HG03045 (cell line): Measurements from ENCODE around the gene NABP1.

Experiments used
- ATAC-seq: cut with Tn5 transposase; IDR thresholded peaks from one replicate; pipeline ENCODE4 v1.9.1; 2021; ENCODE audit warnings: mild to moderate bottlenecking, moderate library complexity; ENCODE audit not compliant: unreplicated experiment

NABP1 gene

DNA sequence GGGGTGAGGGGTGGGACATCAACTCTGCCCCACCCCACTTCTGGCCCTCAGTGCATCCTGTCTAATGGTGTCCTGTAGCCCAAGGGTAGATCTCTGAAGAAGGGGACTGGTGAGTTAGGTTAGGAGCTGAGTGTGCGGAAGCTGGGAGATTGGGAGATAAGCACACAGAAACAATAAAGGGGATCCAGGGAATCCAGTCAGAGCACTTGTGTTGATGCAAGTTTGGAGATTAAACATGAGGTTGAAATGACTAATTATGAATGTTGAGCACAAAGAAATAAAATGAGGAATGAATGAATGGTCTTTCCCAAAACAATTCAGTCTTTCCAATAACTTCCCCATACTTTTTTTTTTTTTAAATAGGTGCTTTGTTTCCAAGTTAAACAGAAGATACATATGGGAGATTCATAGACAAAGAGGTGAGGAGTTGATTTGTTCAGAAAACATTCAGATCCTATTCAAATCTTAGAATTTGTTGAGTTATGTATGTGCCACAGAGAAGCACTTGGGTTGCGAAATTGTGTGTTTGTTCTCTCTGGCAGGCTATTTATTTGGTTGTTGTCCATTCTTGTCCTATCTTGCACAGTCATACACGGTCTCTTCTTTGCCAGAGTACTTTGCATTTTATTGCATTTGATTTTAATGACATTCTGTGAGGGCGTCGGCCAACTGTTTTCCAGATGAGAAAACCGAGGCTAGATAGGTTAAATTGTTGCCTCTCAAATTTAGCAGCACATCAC lies 31.6 kb upstream of the NABP1 start:
- no peak for ATAC-seq

DNA sequence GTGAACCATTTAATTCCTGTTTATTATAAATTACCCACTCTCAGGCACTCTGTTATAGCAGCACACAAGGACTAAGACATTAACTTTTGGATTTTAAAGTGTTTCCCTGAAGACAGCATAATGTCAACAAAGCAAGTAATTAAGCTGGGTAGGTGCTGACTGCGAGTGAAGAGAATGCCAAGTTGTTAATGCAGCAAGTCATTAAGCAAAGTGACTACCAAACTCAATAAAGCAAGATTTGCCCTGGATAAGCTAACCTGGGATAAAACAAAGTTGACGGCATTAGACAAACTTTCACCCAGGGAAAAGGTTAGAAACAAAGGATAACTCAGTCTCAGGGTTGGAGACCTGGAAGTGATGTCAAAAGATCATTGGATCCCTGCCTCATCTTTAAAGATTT lies 28.4 kb upstream of the NABP1 start:
- ATAC-seq, result no peak

DNA sequence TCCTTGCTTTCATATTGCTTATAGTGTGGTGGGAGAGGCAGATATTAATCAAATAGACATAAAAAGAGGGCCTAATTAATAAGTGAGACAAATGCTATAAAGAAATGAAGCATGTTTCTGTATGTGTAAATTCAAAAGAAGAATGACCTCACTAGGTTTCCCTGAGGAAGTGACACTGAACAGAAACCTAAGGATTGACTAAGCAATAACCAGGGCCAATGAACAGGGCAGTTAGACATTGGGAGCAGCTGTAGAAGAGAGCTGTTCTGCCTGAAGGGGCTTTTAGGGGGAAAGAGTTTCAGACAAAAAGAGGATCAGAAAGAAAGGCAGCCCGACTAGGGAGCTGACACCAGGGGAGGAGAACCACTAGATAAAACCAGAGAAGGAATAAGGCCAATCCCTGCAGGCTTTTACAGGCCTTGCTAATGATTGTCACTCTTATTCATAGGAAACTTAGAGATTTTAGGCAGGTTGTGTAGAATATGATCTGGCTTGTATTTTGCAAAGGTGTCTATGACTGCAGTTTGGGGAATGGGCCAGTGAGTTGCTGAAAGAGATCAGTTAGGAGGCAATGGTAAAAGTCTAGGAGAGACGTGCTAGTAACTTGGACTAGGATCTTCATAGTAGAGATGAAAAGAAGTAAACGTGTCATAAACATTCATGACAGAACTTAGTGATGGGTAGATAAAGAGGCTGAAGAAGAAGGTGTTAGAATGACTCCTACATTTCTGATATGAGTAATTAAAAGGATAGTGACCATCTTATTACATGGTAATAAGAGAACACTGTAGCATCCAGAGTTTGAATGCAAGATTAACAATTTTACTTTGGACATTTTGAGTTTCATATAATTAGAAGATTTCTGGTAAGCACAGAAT lies 26.8 kb upstream of the NABP1 start:
- peak; percentile 99 for ATAC-seq

DNA sequence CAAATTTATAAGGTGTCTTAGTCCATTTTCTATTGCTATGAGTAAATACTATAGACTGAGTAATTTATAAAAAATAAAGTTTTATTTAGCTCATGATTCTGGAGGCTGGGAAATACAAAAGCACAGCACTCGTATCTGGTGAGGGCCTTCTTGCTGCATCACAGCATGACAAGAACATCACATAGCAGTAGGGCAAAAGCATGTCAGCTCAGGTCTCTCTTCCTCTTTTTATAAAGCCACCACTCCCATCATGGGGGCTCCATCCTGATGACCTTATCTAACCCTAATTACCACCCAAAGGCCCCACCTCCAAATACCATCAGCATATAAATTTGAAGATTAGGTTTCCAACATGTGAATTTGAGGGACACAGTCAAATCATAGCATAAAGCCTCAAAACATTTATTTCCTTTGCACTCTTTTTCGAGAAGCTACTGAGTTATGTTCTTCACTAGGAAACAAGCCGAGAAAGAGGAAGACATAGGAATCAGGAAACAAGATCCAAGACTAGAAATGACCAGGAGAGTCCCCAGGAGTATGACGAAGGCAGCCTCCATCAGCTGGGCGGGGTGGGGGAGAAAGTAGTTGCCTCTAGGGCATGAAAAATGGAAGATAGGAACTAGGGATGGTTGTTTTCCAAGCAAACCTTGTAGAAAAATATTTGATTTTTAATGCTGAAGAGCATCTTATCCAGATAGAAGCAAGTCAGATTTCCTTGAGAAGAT lies 24.1 kb upstream of the NABP1 start:
- no peak for ATAC-seq

DNA sequence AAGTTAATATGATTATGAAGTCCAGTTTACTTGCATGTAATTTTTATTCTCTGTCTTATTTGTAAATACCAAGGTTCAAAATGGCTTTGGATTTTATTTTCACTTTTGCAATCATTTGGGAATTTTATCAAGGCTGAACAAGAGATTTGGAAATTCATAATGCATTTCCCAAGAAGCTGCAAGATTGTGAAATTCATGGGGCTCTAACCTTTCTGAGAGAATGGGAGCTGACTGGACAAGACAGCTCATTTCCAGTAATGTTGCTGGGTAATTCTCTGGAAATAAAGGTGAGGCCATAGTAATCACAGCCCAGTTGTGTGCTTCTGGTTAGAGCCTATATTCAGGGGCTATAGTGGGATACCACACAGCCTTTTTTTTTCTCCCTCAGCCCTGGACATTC lies 21.5 kb upstream of the NABP1 start:
- no peak for ATAC-seq

DNA sequence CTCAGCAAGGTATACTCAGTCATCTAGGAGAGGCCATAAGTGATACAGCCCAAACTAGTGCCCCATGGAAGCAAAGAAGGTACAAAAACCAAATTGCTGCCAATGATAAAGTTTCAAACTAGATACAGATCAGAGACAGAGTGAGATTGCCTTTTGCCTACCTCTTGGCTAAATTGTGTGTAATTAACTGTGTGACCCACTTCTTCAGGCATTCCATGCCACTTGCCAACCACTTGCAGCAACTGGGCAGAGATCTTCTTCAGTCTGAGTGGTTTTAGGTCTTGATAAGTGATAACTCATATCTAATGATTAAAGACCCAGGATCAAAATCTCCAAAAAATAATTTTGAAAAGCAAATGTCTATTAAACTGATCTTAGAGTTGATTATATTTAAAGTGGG lies 21.1 kb upstream of the NABP1 start:
- ATAC-seq, result no peak

DNA sequence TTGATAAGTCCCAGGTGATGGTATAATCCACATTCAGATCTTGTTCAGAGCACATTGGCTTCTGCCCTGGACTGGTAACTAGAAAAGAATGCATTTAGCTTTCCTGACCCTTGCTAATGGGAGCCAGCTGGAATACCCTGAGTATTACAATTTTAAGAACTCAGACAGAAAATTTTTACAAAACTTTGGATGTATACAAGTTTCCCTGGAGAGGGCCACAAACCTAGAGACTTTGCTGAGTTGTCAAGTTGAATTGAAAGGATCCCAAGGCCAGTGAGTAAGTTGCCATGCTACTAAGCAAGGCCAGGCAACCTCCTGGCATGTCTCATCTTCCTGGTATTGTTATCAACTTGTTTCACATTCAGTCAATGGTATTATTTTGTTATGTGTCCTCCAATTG lies 20.0 kb upstream of the NABP1 start:
- ATAC-seq, result no peak

DNA sequence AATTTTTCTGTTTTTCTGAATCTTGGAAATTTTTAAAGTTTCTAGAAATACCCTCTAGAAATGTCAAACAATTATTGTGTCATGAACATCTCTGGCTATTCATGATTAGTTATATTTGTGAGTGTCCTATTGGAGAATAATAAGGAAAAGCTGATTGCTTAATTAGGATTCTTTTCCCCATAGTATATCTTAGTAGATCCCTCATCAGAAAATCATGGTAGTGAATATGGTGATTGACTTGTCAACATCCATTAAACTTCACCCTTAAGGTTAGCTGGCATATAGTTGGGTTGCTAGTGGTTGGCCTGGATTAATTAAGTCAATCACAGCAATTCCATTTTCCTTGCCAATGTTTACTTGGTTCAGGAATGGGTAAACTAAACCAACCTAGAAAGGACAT lies 18.7 kb upstream of the NABP1 start:
- no peak for ATAC-seq

DNA sequence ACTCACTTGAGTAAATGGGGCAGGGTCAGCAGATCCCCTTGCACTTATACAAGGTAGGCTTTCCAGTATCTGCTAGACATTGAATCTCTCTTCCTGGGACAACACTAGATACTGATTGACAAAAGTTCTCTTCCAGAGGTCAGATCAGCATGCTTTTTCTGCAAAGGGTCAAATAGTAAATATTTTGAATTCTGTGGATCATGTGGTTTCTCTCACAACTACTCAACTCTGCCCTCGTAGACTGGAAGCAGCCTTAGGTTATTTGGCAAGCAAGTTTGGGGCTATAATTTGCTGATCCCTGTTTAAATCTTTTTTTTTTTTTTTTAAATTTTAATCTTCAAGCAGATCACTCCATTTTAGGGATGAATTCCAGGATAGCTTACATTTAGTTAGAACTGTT lies 17.4 kb upstream of the NABP1 start:
- no peak for ATAC-seq

DNA sequence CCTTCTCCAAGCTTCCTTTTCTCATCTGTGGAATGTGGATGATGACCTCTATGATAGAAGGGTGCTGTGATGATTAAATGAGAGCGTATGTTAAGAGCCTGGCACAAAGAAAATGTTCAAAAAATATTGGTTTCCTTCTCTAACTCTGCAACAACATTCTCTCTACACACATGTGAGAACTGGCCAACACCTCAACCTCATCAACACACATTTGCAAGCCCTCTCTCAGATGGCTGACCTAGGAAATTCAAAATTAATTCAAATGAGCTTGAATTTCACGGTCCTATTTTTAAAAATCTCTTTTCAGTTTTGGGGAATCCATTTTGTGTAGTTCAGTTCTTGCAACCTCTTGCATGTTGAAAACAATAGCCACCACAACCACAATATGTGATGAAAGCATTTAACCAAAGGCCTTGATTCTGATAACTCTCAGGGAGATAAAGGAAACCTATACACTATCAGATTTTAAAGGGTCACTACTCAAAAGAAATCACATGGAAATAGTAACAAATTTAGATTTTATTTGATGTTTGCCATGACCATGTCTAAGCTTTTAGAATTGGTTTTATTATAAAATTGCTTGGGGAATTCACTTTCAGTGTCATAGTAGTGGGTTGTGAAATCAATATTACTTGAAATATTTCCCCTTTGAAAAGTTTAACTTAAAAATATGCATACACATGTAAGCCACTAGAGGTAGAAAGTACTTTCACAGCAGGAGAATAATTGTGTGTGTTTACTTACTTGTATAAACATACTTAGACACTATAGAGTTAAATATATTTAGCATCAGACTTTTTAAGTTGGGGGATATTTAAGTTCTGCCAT lies 16.6 kb upstream of the NABP1 start:
- peak; percentile 50 for ATAC-seq

DNA sequence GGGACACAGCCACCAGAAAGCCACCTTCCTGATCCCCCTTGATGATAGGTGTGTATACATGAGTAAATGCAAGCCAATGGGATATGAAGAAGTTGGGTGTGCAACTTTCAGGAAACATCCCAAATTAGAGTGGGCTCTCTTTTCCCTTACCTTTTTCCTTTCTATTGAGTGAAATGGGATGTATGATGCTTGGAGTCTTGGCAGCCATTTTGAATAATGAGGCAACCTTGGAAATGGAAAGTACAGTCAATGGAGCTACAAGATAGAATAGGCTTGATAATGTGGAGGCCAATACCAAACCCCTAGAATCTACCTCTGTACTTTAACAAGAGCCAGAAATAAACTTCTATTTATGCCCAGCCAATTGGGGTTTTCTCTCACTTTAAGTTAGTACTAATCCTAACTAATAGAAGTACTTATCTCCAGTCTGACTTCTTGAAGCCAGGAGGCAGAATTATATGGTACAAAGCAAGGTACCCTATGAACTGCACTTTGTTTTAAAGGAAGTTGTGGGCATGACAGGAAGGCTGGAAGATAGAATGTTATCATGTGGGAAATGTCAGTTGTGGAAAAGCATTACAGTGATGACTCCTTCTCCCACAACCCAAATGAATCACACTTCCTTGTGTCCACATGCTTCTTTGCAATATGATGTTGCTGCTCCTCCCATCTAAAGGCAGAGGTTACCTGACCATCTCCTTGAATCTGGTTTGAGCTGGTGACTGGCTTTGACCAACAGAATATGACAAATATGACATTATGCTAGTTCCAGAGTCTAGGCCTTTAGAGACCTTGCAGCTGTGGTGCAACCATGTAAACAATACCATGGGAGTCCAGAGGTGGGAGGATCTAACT lies 12.9 kb upstream of the NABP1 start:
- no peak for ATAC-seq

DNA sequence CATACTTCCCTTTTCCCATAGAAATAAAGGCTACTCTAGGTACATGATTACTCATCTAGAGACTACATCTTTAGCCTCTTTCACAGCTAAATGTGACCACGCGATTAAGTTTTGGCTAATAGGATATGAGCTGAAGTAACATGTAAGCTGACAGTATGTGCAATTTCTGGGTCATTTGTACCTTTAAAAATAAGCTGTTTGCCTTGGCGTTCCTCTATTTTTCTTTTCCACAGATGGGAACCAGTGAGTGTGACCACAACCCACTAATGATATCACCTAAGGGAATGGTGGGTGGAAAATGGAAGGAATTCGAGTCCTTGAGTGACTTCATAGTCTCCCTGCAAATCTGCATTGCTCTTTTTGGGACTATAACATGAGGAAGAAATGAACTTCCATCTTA lies 11.7 kb upstream of the NABP1 start:
- no peak for ATAC-seq

DNA sequence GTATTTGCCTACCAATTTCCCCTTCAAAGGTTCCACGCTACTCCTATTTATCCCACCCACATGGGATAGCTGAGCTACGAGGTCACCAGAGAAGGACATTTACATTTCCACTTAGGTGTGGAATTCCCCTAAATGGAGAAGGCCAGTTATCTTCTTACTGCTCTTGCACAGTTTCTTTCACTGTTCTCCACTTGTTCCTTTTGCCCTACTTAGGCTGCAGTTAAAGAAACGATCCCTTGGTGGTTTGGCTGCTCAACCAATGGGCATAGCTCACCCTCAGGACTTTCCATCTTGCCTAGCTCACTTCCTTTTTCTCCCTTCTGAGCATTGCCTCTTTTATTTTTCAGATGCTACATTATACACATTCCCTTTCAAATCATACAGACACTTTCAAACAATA lies 11.2 kb upstream of the NABP1 start:
- ATAC-seq, result peak; percentile 82

DNA sequence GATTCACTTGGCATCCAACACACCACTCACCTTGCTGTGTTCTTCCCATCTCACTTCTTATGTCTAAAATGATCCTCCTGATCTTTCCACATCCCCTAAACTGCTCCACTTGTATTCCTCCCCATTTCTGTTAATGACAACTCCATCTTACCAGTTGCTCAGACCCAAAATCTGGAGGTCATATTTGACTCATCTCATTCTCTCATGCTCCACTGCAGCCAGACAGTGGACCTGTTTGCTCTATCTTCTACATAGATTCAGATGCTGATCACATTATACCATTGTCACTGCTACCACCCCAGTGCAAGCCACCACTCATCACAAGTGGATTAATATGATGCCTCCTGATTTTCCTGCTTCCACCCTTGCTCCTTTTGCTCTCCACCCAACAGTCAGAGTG lies 7.9 kb upstream of the NABP1 start:
- ATAC-seq, result peak; percentile 36

DNA sequence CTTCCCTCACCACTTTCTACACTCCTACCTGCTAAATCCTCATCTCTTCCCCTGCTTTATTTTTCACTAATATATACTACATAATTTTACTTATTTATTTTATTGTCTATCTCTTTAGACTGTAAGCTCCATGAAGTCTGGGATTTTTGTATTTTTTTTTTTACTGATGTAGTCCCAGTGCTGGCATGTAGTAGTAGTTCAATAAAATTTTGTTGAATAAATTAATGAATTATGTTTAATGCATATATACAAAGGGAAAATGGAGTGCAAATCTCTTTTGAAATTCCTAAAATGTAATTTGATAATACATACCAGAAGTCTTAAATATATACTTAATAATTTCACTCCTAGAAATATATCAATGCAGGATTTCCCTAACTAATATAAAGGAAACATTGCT lies 7.1 kb upstream of the NABP1 start:
- ATAC-seq, result no peak

DNA sequence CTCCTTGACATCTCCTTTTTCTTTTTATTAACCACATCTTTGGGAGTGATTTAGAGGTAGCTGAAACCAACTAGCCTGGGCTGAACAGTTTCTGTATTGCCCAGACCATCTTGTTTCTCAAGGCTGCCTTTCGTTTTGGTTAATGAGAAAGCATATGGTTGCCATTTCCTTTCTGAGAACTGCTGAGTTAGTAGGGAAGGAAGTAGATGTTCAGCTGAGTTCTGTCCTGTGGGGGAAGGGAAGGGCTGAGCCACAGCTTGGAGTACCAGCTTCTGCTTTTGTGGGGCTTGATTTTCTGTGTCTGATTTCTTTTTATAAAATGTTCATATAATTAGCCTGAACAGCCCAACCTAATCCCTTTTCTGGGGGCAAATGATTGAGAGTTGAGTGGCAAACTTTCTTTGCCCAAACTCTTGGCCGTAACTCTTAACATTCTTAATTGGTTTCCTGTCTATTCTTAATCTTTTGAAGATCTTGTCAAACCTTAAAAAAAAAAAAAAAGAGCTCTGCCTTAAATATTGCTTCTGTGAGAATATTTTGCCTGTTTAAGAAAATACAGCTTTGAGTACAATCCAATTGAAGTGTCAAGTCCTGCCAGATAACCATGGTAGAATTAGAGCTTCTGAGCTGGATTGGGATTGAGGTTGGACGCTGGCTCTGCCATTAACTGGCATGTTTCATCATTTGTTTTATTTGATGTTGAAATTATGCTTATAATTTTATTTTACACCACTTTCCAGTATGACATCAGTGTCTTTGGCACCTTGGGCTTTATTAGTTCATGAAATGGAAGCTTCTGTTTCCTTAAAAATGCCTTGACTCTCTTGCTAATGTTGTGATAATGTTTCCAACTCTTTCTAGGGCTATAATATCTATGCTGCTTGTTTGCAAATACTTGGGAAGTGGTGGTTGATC lies 1.9 kb upstream of the NABP1 start:
- peak; percentile 51 for ATAC-seq

DNA sequence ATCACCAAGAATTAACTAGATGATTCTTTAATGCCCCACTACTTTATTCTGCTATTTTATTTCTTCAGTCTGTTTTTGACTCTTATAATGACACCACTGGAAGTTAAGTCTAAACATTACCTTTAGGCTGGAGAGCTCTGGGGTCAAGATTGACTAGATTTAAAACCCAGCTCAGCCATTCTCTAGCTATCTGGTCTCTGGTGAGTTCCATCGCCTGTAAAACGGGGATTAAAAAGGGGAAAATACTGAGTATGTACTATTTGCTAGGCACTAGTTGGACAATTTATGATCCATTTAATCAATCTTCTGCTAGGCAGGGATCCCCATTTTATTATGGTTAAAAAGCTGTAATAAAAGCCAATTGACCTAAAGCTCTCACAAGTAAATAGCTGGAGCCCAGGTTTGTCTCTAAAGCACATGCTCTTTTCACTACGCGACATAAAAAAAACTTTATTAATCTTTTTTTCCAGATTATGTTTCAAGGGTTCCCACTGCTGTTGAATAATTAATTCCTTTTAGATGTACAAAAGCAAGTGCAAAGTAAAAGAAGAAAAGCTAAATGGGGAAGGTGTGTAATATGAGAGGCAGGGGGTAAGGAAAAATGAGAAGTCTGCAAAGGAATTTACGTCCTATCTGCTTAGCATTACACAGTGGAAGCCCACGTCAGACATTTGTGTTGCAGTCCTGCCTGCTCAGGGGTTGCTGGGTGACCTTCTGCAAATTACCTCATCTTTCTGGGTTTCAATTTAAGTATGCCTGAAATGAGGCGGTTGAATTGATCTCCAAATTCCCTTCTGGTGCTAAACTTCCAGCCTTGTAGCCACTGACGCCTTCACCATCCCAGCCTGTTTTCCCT lies 918 bp upstream of the NABP1 start:
- ATAC-seq, result peak; percentile 42
